ENCODE data around the gene VWA3B. TPM values are rescaled to one million over a fixed set of nuclear protein-coding genes. Genes with fewer than 3 reads are reported as not detected.

The VWA3B gene
- total RNA-seq, 1 donor from 2014 or later: not detected

- H3K36me3 Mint-ChIP-seq (ENCODE audit: low read depth): peaks cover 9% of the 10 kb centered on the region
- no peak overlapping the region for H3K27ac Mint-ChIP-seq (ENCODE audit: unreplicated experiment)
- TF ChIP-seq CTCF (IDR thresholded peaks at IDR 0.05): no peak
- peaks cover 3% of the 10 kb centered on the region for H3K4me1 Mint-ChIP-seq (ENCODE audit: low read depth)
- H3K27me3 Mint-ChIP-seq (ENCODE audit: low read depth): no peaks in the 10 kb centered on the region
- peaks cover 46% of the 10 kb centered on the region for H3K9me3 Mint-ChIP-seq (ENCODE audit: low read depth)
- no peak overlapping the region for H3K4me3 Mint-ChIP-seq (ENCODE audit: unreplicated experiment)
- no peak for DNase-seq (ENCODE audit: low spot score)
Measured at GRCh38 chr2:98324181-98324580, 237.2 kb downstream of the VWA3B start.

GRCh38 chr2:98327776-98328175 is 240.8 kb downstream of the VWA3B start:
- no peak for TF ChIP-seq CTCF (IDR thresholded peaks at IDR 0.05)
- no peak overlapping the region for H3K27ac Mint-ChIP-seq (ENCODE audit: unreplicated experiment)
- no peak overlapping the region for H3K4me3 Mint-ChIP-seq (ENCODE audit: unreplicated experiment)
- H3K27me3 Mint-ChIP-seq (ENCODE audit: low read depth): no peaks in the 10 kb centered on the region
- H3K36me3 Mint-ChIP-seq (ENCODE audit: low read depth): peaks cover 8% of the 10 kb centered on the region
- no peak for DNase-seq (ENCODE audit: low spot score)
- H3K4me1 Mint-ChIP-seq (ENCODE audit: low read depth): peaks cover 3% of the 10 kb centered on the region
- peaks cover 30% of the 10 kb centered on the region for H3K9me3 Mint-ChIP-seq (ENCODE audit: low read depth)

- no peak for TF ChIP-seq CTCF (IDR thresholded peaks at IDR 0.05)
- H3K4me1 Mint-ChIP-seq (ENCODE audit: low read depth): peaks cover 12% of the 10 kb centered on the region
- H3K4me3 Mint-ChIP-seq (ENCODE audit: unreplicated experiment): no peak overlapping the region
- H3K36me3 Mint-ChIP-seq (ENCODE audit: low read depth): peaks cover 3% of the 10 kb centered on the region
- no peak overlapping the region for H3K27ac Mint-ChIP-seq (ENCODE audit: unreplicated experiment)
- no peaks in the 10 kb centered on the region for H3K27me3 Mint-ChIP-seq (ENCODE audit: low read depth)
- DNase-seq (ENCODE audit: low spot score): no peak
- peaks cover 16% of the 10 kb centered on the region for H3K9me3 Mint-ChIP-seq (ENCODE audit: low read depth)
Measured at GRCh38 chr2:98329549-98329948, 242.6 kb downstream of the VWA3B start.

GRCh38 chr2:98332989-98333388 is 246.0 kb downstream of the VWA3B start:
- Mint-ChIP-seq H3K27ac (ENCODE audit: unreplicated experiment) (no peak overlapping the region), H3K27me3 (ENCODE audit: low read depth) (no peaks in the 10 kb centered on the region), H3K4me1 (ENCODE audit: low read depth) (peaks cover 18% of the 10 kb centered on the region), H3K4me3 (ENCODE audit: unreplicated experiment) (no peak overlapping the region), H3K9me3 (ENCODE audit: low read depth) (peaks cover 9% of the 10 kb centered on the region), H3K36me3 (ENCODE audit: low read depth) (peaks cover 3% of the 10 kb centered on the region)
- no peak for TF ChIP-seq CTCF (IDR thresholded peaks at IDR 0.05)
- no peak for DNase-seq (ENCODE audit: low spot score)

GRCh38 chr2:98333922-98334321 is 247.0 kb downstream of the VWA3B start:
- H3K4me3 Mint-ChIP-seq (ENCODE audit: unreplicated experiment): peak overlapping the region; percentile 35
- peaks cover 4% of the 10 kb centered on the region for H3K36me3 Mint-ChIP-seq (ENCODE audit: low read depth)
- peaks cover 12% of the 10 kb centered on the region for H3K9me3 Mint-ChIP-seq (ENCODE audit: low read depth)
- H3K27me3 Mint-ChIP-seq (ENCODE audit: low read depth): no peaks in the 10 kb centered on the region
- H3K27ac Mint-ChIP-seq (ENCODE audit: unreplicated experiment): peak overlapping the region; percentile 98
- no peak for DNase-seq (ENCODE audit: low spot score)
- no peak for TF ChIP-seq CTCF (IDR thresholded peaks at IDR 0.05)
- H3K4me1 Mint-ChIP-seq (ENCODE audit: low read depth): peaks cover 18% of the 10 kb centered on the region
